Stomach smooth muscle (tissue), 2 donors: Measurements from ENCODE around the gene STK32C.
"Not testable (repeated sequence)": the region's sequence is repeated elsewhere in the genome, so short reads cannot be mapped to it uniquely, and the experiment has no call there.

Experiments
- H3K27ac ChIP-seq: one replicate; pipeline ENCODE4 v1.7.0; 2013; ENCODE audit warnings: mild to moderate bottlenecking, low read length, inconsistent platforms
- H3K27me3 ChIP-seq, 2 donors: one replicate each; pipeline ENCODE4 v1.7.0; 2013; ENCODE audit warnings: low read length in 2 of 2; ENCODE audit not compliant: insufficient read depth in 2 of 2, control insufficient read depth in 1 of 2
- H3K36me3 ChIP-seq, 2 donors: one replicate each; pipeline ENCODE4 v1.7.0; 2013; ENCODE audit warnings: low read length in 2 of 2; ENCODE audit not compliant: control insufficient read depth in 2 of 2, insufficient read depth in 2 of 2
- H3K4me1 ChIP-seq: one replicate; pipeline ENCODE4 v1.7.0; 2013; ENCODE audit warnings: low read length; ENCODE audit not compliant: control insufficient read depth, insufficient read depth
- H3K4me3 ChIP-seq, 2 donors: one replicate each; pipeline ENCODE4 v1.7.0; 2013; ENCODE audit warnings: low read length in 2 of 2
- H3K9ac ChIP-seq, 2 donors: one replicate each; pipeline ENCODE4 v1.7.0; 2013; ENCODE audit warnings: low read length in 2 of 2, mild to moderate bottlenecking in 1 of 2
- H3K9me3 ChIP-seq, 2 donors: one replicate each; pipeline ENCODE4 v1.7.0; 2013; ENCODE audit warnings: low read length in 2 of 2; ENCODE audit not compliant: control insufficient read depth in 2 of 2
- donor health status: healthy.
- donor health status: Pancreatic carcinoma.

The STK32C gene

DNA sequence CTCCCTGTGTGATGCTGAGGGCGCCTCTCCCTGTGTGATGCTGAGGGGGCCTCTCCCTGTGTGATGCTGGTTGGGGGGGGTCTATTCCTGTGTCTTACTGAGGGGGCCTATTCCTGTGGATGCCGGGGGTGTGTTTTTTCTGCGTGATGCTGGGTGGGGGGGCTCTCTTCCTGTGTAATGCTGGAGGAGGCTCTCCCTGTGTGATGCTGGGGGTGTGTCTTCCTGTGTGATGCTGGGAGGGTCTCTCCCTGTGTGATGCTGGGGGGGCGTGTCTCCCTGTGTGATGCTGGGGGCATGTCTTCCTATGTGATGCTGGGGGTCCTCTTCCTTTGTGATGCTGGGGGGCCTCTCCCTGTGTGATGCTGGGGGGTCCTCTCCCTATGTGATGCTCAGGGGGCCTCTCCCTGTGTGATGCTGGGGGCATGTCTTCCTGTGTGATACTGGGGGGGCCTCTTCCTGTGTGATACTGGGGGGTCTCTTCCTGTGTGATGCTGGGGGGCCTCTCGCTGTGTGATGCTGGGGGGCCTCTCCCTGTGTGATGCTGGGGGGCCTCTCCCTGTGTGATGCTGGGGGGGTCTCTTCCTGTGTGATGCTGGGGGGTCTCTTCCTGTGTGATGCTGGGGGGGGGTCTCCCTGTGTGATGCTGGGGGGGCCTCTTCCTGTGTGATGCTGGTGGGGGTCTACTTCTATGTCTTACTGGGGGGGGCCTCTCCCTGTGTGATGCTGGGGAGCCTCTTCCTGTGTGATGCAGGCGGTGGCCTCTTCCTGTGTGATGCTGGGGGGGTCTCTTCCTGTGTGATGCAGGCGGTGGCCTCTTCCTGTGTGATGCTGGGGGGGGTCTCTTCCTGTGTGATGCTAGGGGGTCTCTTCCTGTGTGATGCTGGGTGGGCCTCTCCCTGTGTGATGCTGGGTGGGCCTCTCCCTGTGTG is 148.2 kb downstream of the STK32C start:
- not testable (repeated sequence) for H3K4me1 ChIP-seq, H3K27me3 ChIP-seq, H3K9me3 ChIP-seq, H3K27ac ChIP-seq, H3K4me3 ChIP-seq, H3K9ac ChIP-seq, H3K36me3 ChIP-seq

DNA sequence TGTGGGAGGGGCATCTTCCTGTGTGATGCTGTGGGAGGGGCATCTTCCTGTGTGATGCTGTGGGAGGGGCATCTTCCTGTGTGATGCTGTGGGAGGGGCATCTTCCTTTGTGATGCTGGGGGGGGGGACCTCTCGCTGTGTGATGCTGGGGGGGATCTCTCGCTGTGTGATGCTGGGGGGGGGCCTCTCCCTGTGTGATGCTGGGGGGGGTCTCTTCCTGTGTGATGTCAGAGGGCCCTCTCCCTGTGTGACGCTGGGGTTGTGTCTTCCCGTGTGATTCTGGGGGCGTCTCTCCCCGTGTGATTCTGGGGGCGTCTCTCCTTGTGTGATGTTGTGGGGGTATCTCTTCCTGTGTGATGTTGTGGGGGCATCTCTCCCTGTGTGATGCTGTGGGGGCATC is 148.9 kb downstream of the STK32C start:
- H3K4me1 ChIP-seq: peaks cover 3% of the 10 kb centered on the region
- H3K4me3 ChIP-seq: no peak overlapping the region
- H3K9me3 ChIP-seq: peaks cover 0 to 4% of the 10 kb centered on the region in 2 donors
- peaks cover 0 to 2% of the 10 kb centered on the region in 2 donors for H3K36me3 ChIP-seq
- no peak overlapping the region for H3K9ac ChIP-seq
- H3K27me3 ChIP-seq: no peaks in the 10 kb centered on the region
- H3K27ac ChIP-seq: no peak overlapping the region

DNA sequence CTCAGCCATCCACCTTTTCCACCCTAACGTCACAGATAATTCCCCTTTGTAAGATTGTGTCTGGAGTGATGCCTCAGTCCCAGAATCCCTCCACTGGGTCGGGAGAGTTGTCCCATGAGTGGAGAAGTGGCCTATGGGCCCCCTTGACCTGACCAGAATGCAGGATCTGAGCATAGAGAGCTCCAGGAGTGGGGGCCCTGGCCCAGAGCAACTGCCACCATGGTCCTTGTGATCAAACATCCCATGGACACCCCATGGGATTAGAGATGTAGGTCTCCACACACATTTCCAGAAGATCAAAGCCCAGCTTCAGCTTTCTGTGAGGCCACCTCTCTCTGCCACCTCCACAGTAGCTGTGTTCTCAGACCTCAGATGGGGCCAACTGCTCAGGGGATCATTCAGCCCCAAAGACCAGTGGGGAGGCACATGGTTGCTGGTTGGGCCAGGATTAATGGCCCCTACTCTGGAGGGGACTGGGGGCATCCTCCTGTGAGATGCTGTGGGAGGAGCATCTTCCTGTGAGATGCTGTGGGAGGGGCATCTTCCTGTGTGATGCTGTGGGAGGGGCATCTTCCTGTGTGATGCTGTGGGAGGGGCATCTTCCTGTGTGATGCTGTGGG is 149.5 kb downstream of the STK32C start:
- H3K9me3 ChIP-seq: peaks cover 0 to 4% of the 10 kb centered on the region in 2 donors
- peaks cover 0 to 2% of the 10 kb centered on the region in 2 donors for H3K36me3 ChIP-seq
- H3K4me1 ChIP-seq: no peaks in the 10 kb centered on the region
- no peak overlapping the region for H3K27ac ChIP-seq
- H3K4me3 ChIP-seq: no peak overlapping the region
- no peak overlapping the region for H3K9ac ChIP-seq
- H3K27me3 ChIP-seq: no peaks in the 10 kb centered on the region
